K562 (cell line): ENCODE measurements around the gene USP12. TPM values are rescaled to one million over a fixed set of nuclear protein-coding genes. Genes with fewer than 3 reads are reported as not detected.

Source experiments
- ATAC-seq: fragments of 200-7000 bp; cut with Tn5 transposase; 3 replicates; pipeline ENCODE4 v1.9.1; 2020; ENCODE audit warnings: moderate library complexity
- BruUV-seq: library from RNA; stranded (reverse); fragments of 400-500 nt; replicated peaks from 2 replicates; lab custom pipeline; 2021; lab: Mats Ljungman, UMichigan
- CTCF ChIA-PET: fragments of 300-600 bp; formaldehyde crosslinking; extraction: SDS; loops from one replicate; lab custom pipeline; 2021; ENCODE audit warnings: low intra/inter-chr PET ratio; lab: Yijun Ruan, JAX
- POLR2A ChIA-PET: fragments of 300-600, 350-650 bp; sonication (Branson Sonifier 250); formaldehyde crosslinking; extraction: SDS; loops from one replicate; lab custom pipeline; 2021; ENCODE audit warnings: antibody characterized with exemption, inconsistent platforms; lab: Yijun Ruan, JAX
- DNase-seq, 4 experiments: peaks; one replicate each; pipeline versions ENCODE4 v3.0.0 to v3.0.0-alpha.2; 2011 to 2018; ENCODE audit warnings: low spot score in 3 of 4, mixed read lengths in 3 of 4; ENCODE audit errors: extremely low read depth in 1 of 4
- FAIRE-seq: peaks from 2 replicates; lab custom pipeline; 2011; peaks lifted over from hg19 to GRCh38; lab: Jason Lieb, UNC
- H2AFZ ChIP-seq: 2 replicates; pipeline ENCODE4 v1.6.0; 2011; ENCODE audit warnings: low read depth, low read length, control low read depth, inconsistent platforms
- H3K27ac ChIP-seq: fragments of 200-600 bp; 3 replicates; pipeline ENCODE4 v1.8.0; 2011; ENCODE audit warnings: low read depth, mild to moderate bottlenecking, control low read depth, inconsistent platforms, low read length, moderate library complexity, mixed read lengths; ENCODE audit errors: extremely low read depth
- H3K27me3 ChIP-seq, 2 experiments: fragments of 300-600 bp in 1 of 2; 2 replicates in 1 of 2; 3 replicates in 1 of 2; pipeline versions ENCODE4 v1.6.0 to v1.8.0; 2011; ENCODE audit warnings: inconsistent platforms in 2 of 2, low read length in 2 of 2, mild to moderate bottlenecking in 1 of 2, mixed read lengths in 1 of 2, moderate library complexity in 1 of 2; ENCODE audit not compliant: control insufficient read depth in 2 of 2, insufficient read depth in 2 of 2
- H3K36me3 ChIP-seq: fragments of 300-600 bp; 3 replicates; pipeline ENCODE4 v1.8.0; 2011; ENCODE audit warnings: mild to moderate bottlenecking, low read length, inconsistent platforms; ENCODE audit not compliant: control insufficient read depth, insufficient read depth
- H3K4me1 ChIP-seq, 2 experiments: fragments of 200-600 bp in 1 of 2; replicated peaks in 1 of 2; 2 replicates in 1 of 2; 3 replicates in 1 of 2; pipeline versions ENCODE4 v1.5.1 to v1.8.0; 2011; ENCODE audit warnings: inconsistent platforms in 2 of 2, low read length in 2 of 2, mild to moderate bottlenecking in 1 of 2, mixed read lengths in 1 of 2, moderate library complexity in 1 of 2; ENCODE audit not compliant: control insufficient read depth in 2 of 2, insufficient read depth in 2 of 2
- H3K4me2 ChIP-seq: 2 replicates; pipeline ENCODE4 v1.6.1; 2011; ENCODE audit warnings: low read length, control low read depth, inconsistent platforms, mixed read lengths; ENCODE audit not compliant: insufficient read depth
- H3K4me3 ChIP-seq: fragments of 200-600 bp; sonication (generic), shearing (Covaris generic); 2 replicates; pipeline ENCODE4 v1.5.1; 2016; ENCODE audit warnings: control low read depth, inconsistent platforms
- H3K79me2 ChIP-seq: fragments of 200-600 bp; 3 replicates; pipeline ENCODE4 v1.8.0; 2011; ENCODE audit warnings: low read length, inconsistent platforms; ENCODE audit not compliant: control insufficient read depth, insufficient read depth
- H3K9ac ChIP-seq, 2 experiments: 2 replicates each; pipeline versions ENCODE4 v1.6.0 to v1.6.1; 2011; ENCODE audit warnings: low read depth in 2 of 2, low read length in 2 of 2, control low read depth in 1 of 2, inconsistent platforms in 1 of 2, mild to moderate bottlenecking in 1 of 2, mixed read lengths in 1 of 2; ENCODE audit not compliant: insufficient read depth in 1 of 2
- H3K9me1 ChIP-seq: one replicate; pipeline ENCODE4 v1.6.0; 2011; ENCODE audit warnings: inconsistent platforms, mild to moderate bottlenecking, low read length, moderate library complexity; ENCODE audit not compliant: control insufficient read depth, insufficient read depth
- H3K9me3 ChIP-seq: replicated peaks from 2 replicates; pipeline ENCODE4 v1.5.1; 2011; ENCODE audit warnings: low read depth, low read length, inconsistent platforms; ENCODE audit not compliant: control insufficient read depth, insufficient read depth
- H4K20me1 ChIP-seq: replicated peaks from 2 replicates; pipeline ENCODE4 v1.6.1; 2011; ENCODE audit warnings: low read length, inconsistent platforms, mixed read lengths; ENCODE audit not compliant: control insufficient read depth, insufficient read depth
- ARID2 ChIP-seq: fragments of 450-650 bp; IDR thresholded peaks from 2 replicates; pipeline ENCODE4 v1.6.1; 2017; ENCODE audit warnings: antibody characterized with exemption, mild to moderate bottlenecking
- CREB3L1 ChIP-seq: fragments of 450-650 bp; IDR thresholded peaks from 2 replicates; pipeline ENCODE4 v1.6.1; 2014; ENCODE audit warnings: low read depth, mild to moderate bottlenecking, moderate library complexity, borderline replicate concordance
- CTCF ChIP-seq, 3 experiments: IDR thresholded peaks in 2 of 3; conservative IDR thresholded peaks in 1 of 3; 2 replicates each; pipeline ENCODE4 v1.5.1; 2011 to 2012; ENCODE audit warnings: low read length in 3 of 3, mild to moderate bottlenecking in 3 of 3, control low read depth in 2 of 3, improper control_type of control experiment in 1 of 3, inconsistent platforms in 1 of 3, low read depth in 1 of 3, mixed read lengths in 1 of 3, moderate library complexity in 1 of 3; ENCODE audit not compliant: insufficient read depth in 2 of 3
- ELF4 ChIP-seq: fragments of 450-650 bp; formaldehyde crosslinking; IDR thresholded peaks from 2 replicates; pipeline ENCODE4 v1.4.0; 2022; ENCODE audit warnings: missing genetic modification characterization
- ERF ChIP-seq: fragments of 450-650 bp; formaldehyde crosslinking; IDR thresholded peaks from 2 replicates; pipeline ENCODE4 v1.4.0; 2020; ENCODE audit warnings: mild to moderate bottlenecking, mixed read lengths
- ESRRB ChIP-seq: fragments of 250-450 bp; sonication (Bioruptor Pico); IDR thresholded peaks from 2 replicates; pipeline ENCODE4 v1.5.0; 2020; ENCODE audit warnings: mild to moderate bottlenecking, moderate library complexity, borderline replicate concordance
- HBP1 ChIP-seq: fragments of 450-650 bp; formaldehyde crosslinking; IDR thresholded peaks from 2 replicates; pipeline ENCODE4 v1.4.0; 2022; ENCODE audit warnings: missing genetic modification characterization
- HSF4 ChIP-seq: fragments of 250-450 bp; sonication (Bioruptor Pico); IDR thresholded peaks from 2 replicates; pipeline ENCODE4 v2.1.2; 2022; ENCODE audit warnings: mild to moderate bottlenecking, moderate library complexity, borderline replicate concordance
- NFE2L1 ChIP-seq: fragments of 450-650 bp; IDR thresholded peaks from 2 replicates; pipeline ENCODE4 v1.6.1; 2016; ENCODE audit warnings: missing genetic modification characterization, low read depth, mild to moderate bottlenecking, missing compliant biosample characterization, moderate library complexity, borderline replicate concordance
- NONO ChIP-seq, 2 experiments: fragments of 200-400 bp in 1 of 2; fragments of 450-650 bp in 1 of 2; formaldehyde crosslinking in 1 of 2; IDR thresholded peaks; 2 replicates each; pipeline ENCODE4 v1.6.1; 2017; ENCODE audit warnings: low read depth in 2 of 2, mild to moderate bottlenecking in 2 of 2, moderate library complexity in 2 of 2, low read length in 1 of 2
- TAF15 ChIP-seq: fragments of 200-400 bp; formaldehyde crosslinking; IDR thresholded peaks from 2 replicates; pipeline ENCODE4 v1.6.1; 2017; ENCODE audit warnings: mild to moderate bottlenecking, low read depth, low read length, moderate library complexity
- TFAM ChIP-seq: fragments of 250-450 bp; sonication (Bioruptor Pico); conservative IDR thresholded peaks from 2 replicates; pipeline ENCODE4 v1.5.0; 2021; ENCODE audit warnings: mild to moderate bottlenecking, moderate library complexity
- WHSC1 ChIP-seq: IDR thresholded peaks from one replicate; pipeline ENCODE4 v1.6.1; 2012; ENCODE audit warnings: low read length, control low read depth, inconsistent platforms
- ZNF133 ChIP-seq: fragments of 250-450 bp; sonication (Bioruptor Pico); IDR thresholded peaks from 2 replicates; pipeline ENCODE4 v1.4.0; 2020; ENCODE audit warnings: mild to moderate bottlenecking
- ZNF311 ChIP-seq: fragments of 250-450 bp; sonication (Bioruptor Pico); IDR thresholded peaks from 2 replicates; pipeline ENCODE4 v1.4.0; 2020; ENCODE audit warnings: mild to moderate bottlenecking, moderate library complexity
- ZNF444 ChIP-seq: fragments of 250-450 bp; sonication (Bioruptor Pico); IDR thresholded peaks from 2 replicates; pipeline ENCODE4 v1.4.0; 2020; ENCODE audit warnings: mild to moderate bottlenecking, moderate library complexity
- ZNF76 ChIP-seq: fragments of 250-450 bp; sonication (Bioruptor Pico); IDR thresholded peaks from 2 replicates; pipeline ENCODE4 v1.4.0; 2020; ENCODE audit warnings: mild to moderate bottlenecking, moderate library complexity, borderline replicate concordance
- WGBS: fragments of 100-300 bp; shearing (Covaris generic); methylation state at CpG from one replicate; pipeline ENCODE4 v1.1.6; 2016; ENCODE audit warnings: low coverage, mixed read lengths; ENCODE audit not compliant: insufficient coverage; ENCODE audit errors: missing lambda C conversion rate; 5-methylcytosine and 5-hydroxymethylcytosine counted together
- in situ Hi-C: fragments of 300-500 bp; cut with MboI; formaldehyde crosslinking; loops from 4 replicates; pipeline ENCODE4 v1.15.0; 2018; ENCODE audit warnings: inconsistent platforms, mixed read lengths
- intact Hi-C: fragments of 100-400 bp; cut with micrococcal nuclease; formaldehyde crosslinking; loops from 2 replicates; pipeline ENCODE4 v1.14.2; 2022
- polyA plus RNA-seq, 8 experiments: library from polyadenylated mRNA; depleted of rRNA in 4 of 8; stranded (reverse) in 5 of 8; unstranded in 3 of 8; fragments of >200 nt; fragmentation: Nextera tagmentation in 2 of 8; fragmentation: Illumina TruSeq in 1 of 8; extraction: Ambion mirVana in 2 of 8; extraction: Trizol in 1 of 8; gene quantifications; 2 replicates each; pipeline versions ENCODE4 v1.2.1 to v1.2.3, GENCODE V29; 2011 to 2014; ENCODE audit warnings: inconsistent platforms in 1 of 8, missing spikeins in 1 of 8
- total RNA-seq, 7 experiments: library from RNA; depleted of rRNA in 6 of 7; stranded (reverse); fragments of >200 nt in 6 of 7; fragmentation: Illumina TruSeq in 2 of 7; extraction: Trizol in 2 of 7; gene quantifications; 2 replicates each; pipeline versions ENCODE4 v1.2.1 to v1.2.3, GENCODE V29; 2011 to 2021; ENCODE audit warnings: low replicate concordance in 1 of 7

USP12 gene
- total and polyA plus RNA-seq, 9 of the 15 experiments (the other 6 are each of a cell fraction or from before 2014, with no cell fraction given) = 1.8 to 20.5 (median 13.3) TPM

- Histone ChIP-seq H3K9ac (no peak overlapping the region), H3K4me3 (no peak overlapping the region), H3K4me1 (peaks cover 5 to 12% of the 10 kb centered on the region in 2 experiments; a peak in 3 of 5 replicates), H3K27ac (peak overlapping the region; percentile 58; the same call in 2 of the 3 replicates), H3K36me3 (no peaks in the 10 kb centered on the region), H3K79me2 (no peaks in the 10 kb centered on the region), H2AFZ (peak overlapping the region; percentile 73), H4K20me1 (no peaks in the 10 kb centered on the region), H3K27me3 (no peaks in the 10 kb centered on the region), H3K9me1 (no peaks in the 10 kb centered on the region), H3K4me2 (peak overlapping the region; percentile 66), H3K9me3 (no peaks in the 10 kb centered on the region; the same call in 1 of the 2 replicates)
- CTCF ChIA-PET = no interaction called here
- WGBS = 12% methylated on average over 7 of the region's 9 CpGs
- intact Hi-C loops = no loop called here
- in situ Hi-C loops = no loop called here
- BruUV-seq = no TSS peak
- DNase-seq (peak; percentile 32 to 74 (median 48)), ATAC-seq (peak; percentile 87), FAIRE-seq (peak; percentile 92)
- POLR2A ChIA-PET = interaction anchor here (0.7 to 1.8 kb wide), 4 partner anchors 12 to 62 kb away, joined by 3 to 6 read pairs (median 3); no protein-coding TSS in a partner anchor
- TF ChIP-seq ELF4 (CRISPR knock-in tag) = no peak
- TF ChIP-seq ZNF133 (CRISPR knock-in tag) = no peak
- no peak for TF ChIP-seq CTCF (IDR thresholded peaks at IDR 0.05 in 2 of 3, conservative IDR thresholded peaks at IDR 0.05 in 1 of 3; ENCODE audit: insufficient read depth in 2 of 3, low read depth in 1 of 3, low read length in 3 of 3)
- no peak for TF ChIP-seq WHSC1
- peak in 1 of 2 experiments; percentile 73; a peak in 1 of 4 replicates for TF ChIP-seq NONO (IDR thresholded peaks at IDR 0.05; ENCODE audit: low read depth in 2 of 2, low read length in 1 of 2)
- TF ChIP-seq ERF (CRISPR knock-in tag) = no peak
- no peak for TF ChIP-seq TAF15
- TF ChIP-seq HSF4 (CRISPR knock-in tag) = no peak
- TF ChIP-seq ESRRB = no peak
- TF ChIP-seq ZNF76 = no peak
- no peak for TF ChIP-seq NFE2L1
- no peak for TF ChIP-seq HBP1 (CRISPR knock-in tag)
- no peak for TF ChIP-seq ARID2
- TF ChIP-seq CREB3L1 = no peak
- TF ChIP-seq ZNF444 = no peak
- TF ChIP-seq TFAM (CRISPR knock-in tag) = no peak
- no peak for TF ChIP-seq ZNF311 (CRISPR knock-in tag)
Observed at GRCh38 chr13:27194895-27195764, 23.5 kb upstream of the USP12 start.
